Memory B cell (primary cell): ENCODE results near the gene TMEM163.
"Not testable (repeated sequence)": the region's sequence is repeated elsewhere in the genome, so short reads cannot be mapped to it uniquely, and the experiment has no call there.

Source experiments
- ATAC-seq: fragments of 150-1000 bp; cut with Tn5 transposase; 2 replicates; pipeline ENCODE4 v1.10.0; 2021; ENCODE audit warnings: low read depth, mild to moderate bottlenecking, moderate library complexity
- DNase-seq, 2 donors: peaks; one replicate each; pipeline ENCODE4 v3.0.0; 2022; ENCODE audit warnings: low spot score in 2 of 2
- H3K27ac Mint-ChIP-seq: one replicate; pipeline ENCODE4 v1.8.0; 2022; ENCODE audit warnings: mild to moderate bottlenecking, moderate library complexity, mixed read lengths
- H3K27me3 Mint-ChIP-seq: one replicate; pipeline ENCODE4 v1.8.0; 2022; ENCODE audit warnings: mixed read lengths
- H3K36me3 Mint-ChIP-seq: one replicate; pipeline ENCODE4 v1.8.0; 2022; ENCODE audit warnings: mild to moderate bottlenecking, mixed read lengths
- H3K4me1 Mint-ChIP-seq: one replicate; pipeline ENCODE4 v1.8.0; 2022; ENCODE audit warnings: mixed read lengths
- H3K4me3 Mint-ChIP-seq: one replicate; pipeline ENCODE4 v1.8.0; 2022; ENCODE audit warnings: mild to moderate bottlenecking, moderate library complexity, mixed read lengths
- H3K9me3 Mint-ChIP-seq: one replicate; pipeline ENCODE4 v1.8.0; 2022; ENCODE audit warnings: mixed read lengths

Gene TMEM163

DNA sequence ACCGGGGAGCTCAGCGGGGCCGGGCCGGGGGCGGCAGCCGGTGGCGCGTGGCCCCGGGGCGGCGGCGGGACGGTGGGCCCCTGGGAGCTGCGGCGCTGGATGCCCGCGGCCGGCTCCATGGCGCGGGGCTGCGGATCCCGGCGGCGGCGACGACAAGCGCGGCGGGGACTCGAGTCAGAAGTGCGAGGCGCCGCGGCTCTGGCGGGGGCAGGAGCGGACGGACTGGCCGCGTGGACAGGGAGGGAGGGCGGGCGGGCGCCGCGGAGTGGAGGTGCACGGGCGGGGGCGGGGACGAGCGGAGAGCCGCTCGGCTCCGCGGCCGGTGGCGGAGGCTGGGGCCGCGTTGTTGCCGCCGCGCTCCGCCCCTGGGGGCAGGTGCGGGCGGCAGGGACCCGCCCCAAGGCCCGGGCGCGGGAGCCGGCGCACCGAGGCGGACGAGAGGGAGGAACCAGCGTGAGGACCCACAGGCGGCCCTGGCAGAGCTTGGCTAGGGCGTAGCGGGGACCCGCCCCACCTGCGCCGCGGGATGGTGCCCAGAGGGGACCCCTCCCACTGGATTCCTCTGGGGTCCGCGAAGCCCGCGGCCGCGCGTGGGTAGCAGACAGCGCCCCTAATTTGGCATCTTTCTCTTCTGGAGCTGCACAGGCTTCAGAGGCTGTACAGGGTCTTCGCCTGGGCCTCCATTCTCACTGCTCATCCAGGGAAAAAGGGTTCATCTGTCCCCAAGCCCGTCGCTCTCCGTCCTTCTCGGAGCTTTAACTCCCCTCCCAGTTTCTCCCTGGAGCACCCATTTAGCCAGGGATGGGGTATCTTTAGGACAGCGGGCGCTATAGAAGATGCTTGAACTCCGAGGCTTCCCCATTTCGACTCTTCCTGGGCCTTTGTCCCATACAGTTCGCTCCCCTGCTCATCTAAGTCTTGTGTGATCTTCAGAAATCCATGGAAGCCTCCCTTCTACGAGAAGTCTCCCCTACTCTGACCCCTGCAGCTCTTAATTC lies at the start of gene TMEM163:
TMEM163 (minus strand) TSS at position 184 of the 998 bp plus-strand sequence.
- H3K27ac Mint-ChIP-seq, result peak within 1 kb of the TSS; percentile 45
- DNase-seq (peak; percentile 53 to 58), ATAC-seq (peak; percentile 87)
- peak within 1 kb of the TSS; percentile 91 for H3K4me3 Mint-ChIP-seq
- H3K27me3 Mint-ChIP-seq, result peaks cover 7% of the 10 kb centered on the region
- peaks cover 34% of the 10 kb centered on the region for H3K4me1 Mint-ChIP-seq
- H3K36me3 Mint-ChIP-seq, result no peaks in the 10 kb centered on the region
- no peaks in the 10 kb centered on the region for H3K9me3 Mint-ChIP-seq

- ATAC-seq, result no peak
- DNase-seq, result no peak
- H3K36me3 Mint-ChIP-seq, result no peaks in the 10 kb centered on the region
- no peaks in the 10 kb centered on the region for H3K27me3 Mint-ChIP-seq
- H3K4me3 Mint-ChIP-seq, result no peak overlapping the region
- H3K4me1 Mint-ChIP-seq, result no peaks in the 10 kb centered on the region
- no peak overlapping the region for H3K27ac Mint-ChIP-seq
- H3K9me3 Mint-ChIP-seq, result no peaks in the 10 kb centered on the region
Measured at GRCh38 chr2:134766583-134766982, 47.8 kb upstream of the TMEM163 start.

GRCh38 chr2:134765987-134766386 lies 47.2 kb upstream of the TMEM163 start:
- no peaks in the 10 kb centered on the region for H3K4me1 Mint-ChIP-seq
- H3K36me3 Mint-ChIP-seq, result no peaks in the 10 kb centered on the region
- ATAC-seq, result no peak
- no peak for DNase-seq
- H3K9me3 Mint-ChIP-seq, result no peaks in the 10 kb centered on the region
- no peak overlapping the region for H3K27ac Mint-ChIP-seq
- no peak overlapping the region for H3K4me3 Mint-ChIP-seq
- no peaks in the 10 kb centered on the region for H3K27me3 Mint-ChIP-seq

- peaks cover 5% of the 10 kb centered on the region for H3K4me1 Mint-ChIP-seq
- no peaks in the 10 kb centered on the region for H3K27me3 Mint-ChIP-seq
- no peaks in the 10 kb centered on the region for H3K9me3 Mint-ChIP-seq
- H3K4me3 Mint-ChIP-seq, result no peak overlapping the region
- DNase-seq (no peak), ATAC-seq (no peak)
- H3K27ac Mint-ChIP-seq, result no peak overlapping the region
- H3K36me3 Mint-ChIP-seq, result no peaks in the 10 kb centered on the region
Measured at GRCh38 chr2:134764164-134764563, 45.4 kb upstream of the TMEM163 start.

DNA sequence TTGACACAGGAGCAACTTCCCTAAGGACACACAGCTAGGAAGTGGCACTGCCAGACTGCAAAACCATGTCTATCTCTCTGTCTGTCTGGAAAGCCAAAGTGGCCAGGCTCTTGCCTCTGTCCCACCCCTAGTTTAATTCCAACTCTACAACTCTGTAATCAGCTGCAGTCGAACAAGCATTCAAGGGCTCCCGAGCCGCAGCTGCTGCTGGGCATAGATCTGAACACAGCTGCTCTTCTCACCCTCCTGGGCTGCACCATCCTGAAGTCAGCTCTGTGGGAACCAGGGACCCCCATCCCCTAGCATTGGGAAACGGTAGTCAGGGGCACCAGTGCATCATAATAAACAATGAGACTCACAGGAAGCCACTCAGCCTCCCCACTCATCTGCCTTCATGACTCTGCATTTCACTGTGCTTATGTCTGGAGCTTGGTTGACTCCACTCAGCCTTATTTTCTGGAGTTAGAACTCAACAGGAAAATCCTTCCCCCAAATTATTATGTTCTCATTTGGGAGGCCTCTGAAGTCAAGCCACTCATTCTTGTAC lies 44.4 kb upstream of the TMEM163 start:
- H3K27me3 Mint-ChIP-seq, result no peaks in the 10 kb centered on the region
- DNase-seq (no peak), ATAC-seq (no peak)
- no peak overlapping the region for H3K27ac Mint-ChIP-seq
- no peak overlapping the region for H3K4me3 Mint-ChIP-seq
- H3K4me1 Mint-ChIP-seq, result peaks cover 10% of the 10 kb centered on the region
- no peaks in the 10 kb centered on the region for H3K36me3 Mint-ChIP-seq
- H3K9me3 Mint-ChIP-seq, result no peaks in the 10 kb centered on the region

DNA sequence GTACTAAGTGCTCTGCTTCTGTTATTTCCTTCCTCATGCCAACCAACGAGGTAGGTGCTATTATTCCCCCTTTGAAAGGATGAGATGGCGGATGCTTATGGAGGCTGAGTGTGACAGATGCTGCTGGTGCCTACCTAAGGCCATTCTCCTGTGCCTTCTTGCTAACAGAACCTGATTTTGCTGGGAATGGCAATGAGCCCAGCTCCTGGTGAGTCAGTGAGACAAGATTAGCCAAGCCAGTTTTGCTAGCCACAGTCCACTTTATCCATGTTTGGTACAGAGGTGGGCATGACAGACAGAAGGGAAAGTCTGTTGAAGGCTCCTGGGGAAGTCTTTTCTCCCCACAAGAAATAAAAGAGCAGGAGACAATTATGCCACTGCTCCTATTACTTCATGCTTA lies 43.7 kb upstream of the TMEM163 start:
- Mint-ChIP-seq H3K4me1 (peaks cover 17% of the 10 kb centered on the region), H3K27me3 (no peaks in the 10 kb centered on the region), H3K36me3 (no peaks in the 10 kb centered on the region), H3K9me3 (no peaks in the 10 kb centered on the region), H3K27ac (no peak overlapping the region), H3K4me3 (no peak overlapping the region)
- ATAC-seq (no peak), DNase-seq (no peak)

GRCh38 chr2:134760385-134760784 lies 41.6 kb upstream of the TMEM163 start:
- Mint-ChIP-seq H3K4me1 (peaks cover 25% of the 10 kb centered on the region), H3K27ac (no peak overlapping the region), H3K9me3 (no peaks in the 10 kb centered on the region), H3K27me3 (no peaks in the 10 kb centered on the region), H3K36me3 (peaks cover 1% of the 10 kb centered on the region), H3K4me3 (no peak overlapping the region)
- DNase-seq (no peak), ATAC-seq (no peak)

DNA sequence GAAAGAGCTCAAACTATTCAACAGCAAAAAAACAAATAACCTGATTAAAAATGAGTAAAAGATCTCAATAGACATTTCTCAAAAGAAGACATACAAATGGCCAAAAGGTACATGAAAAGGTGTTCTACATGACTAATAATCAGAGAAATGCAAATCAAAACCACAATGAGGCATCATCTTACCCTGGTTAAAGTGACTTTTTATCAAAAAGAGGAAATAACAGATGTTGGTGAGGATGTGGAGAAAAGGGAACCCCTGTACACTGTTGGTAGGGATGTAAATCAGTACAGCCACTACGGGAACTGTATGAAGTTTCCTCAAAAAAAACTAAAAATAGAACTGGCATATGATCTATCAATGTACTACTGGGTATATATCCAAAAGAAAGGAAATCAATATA lies 39.8 kb upstream of the TMEM163 start:
- H3K4me3 Mint-ChIP-seq, result peak overlapping the region; percentile 57
- peaks cover 33% of the 10 kb centered on the region for H3K4me1 Mint-ChIP-seq
- peaks cover 1% of the 10 kb centered on the region for H3K27me3 Mint-ChIP-seq
- DNase-seq (peak in 1 of 2 donors; percentile 57), ATAC-seq (peak; percentile 98)
- H3K9me3 Mint-ChIP-seq, result peaks cover 1% of the 10 kb centered on the region
- peaks cover 3% of the 10 kb centered on the region for H3K36me3 Mint-ChIP-seq
- peak overlapping the region; percentile 72 for H3K27ac Mint-ChIP-seq

DNA sequence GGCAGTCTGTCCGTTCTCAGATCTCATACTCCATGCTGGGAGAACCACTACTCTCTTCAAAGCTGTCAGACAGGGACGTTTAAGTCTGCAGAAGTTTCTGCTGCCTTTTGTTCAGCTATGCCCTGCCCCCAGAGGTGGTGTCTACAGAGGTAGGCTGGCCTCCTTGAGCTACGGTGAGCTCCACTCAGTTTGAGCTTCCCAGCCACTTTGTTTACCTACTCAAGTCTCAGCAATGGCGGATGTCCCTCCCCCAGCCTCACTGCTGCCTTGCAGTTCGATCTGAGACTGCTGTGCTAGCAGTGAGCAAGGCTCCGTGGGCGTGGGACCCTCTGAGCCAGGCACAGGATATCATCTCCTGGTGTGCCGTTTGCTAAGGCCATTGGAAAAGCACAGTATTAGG lies 33.2 kb upstream of the TMEM163 start:
- not testable (repeated sequence) for ATAC-seq, H3K27ac Mint-ChIP-seq, DNase-seq, H3K36me3 Mint-ChIP-seq, H3K27me3 Mint-ChIP-seq, H3K4me3 Mint-ChIP-seq, H3K9me3 Mint-ChIP-seq
- H3K4me1 Mint-ChIP-seq, result peaks cover 16% of the 10 kb centered on the region

- H3K4me3 Mint-ChIP-seq, result no peak overlapping the region
- peak; percentile 50 for ATAC-seq
- no peaks in the 10 kb centered on the region for H3K27me3 Mint-ChIP-seq
- no peak overlapping the region for H3K27ac Mint-ChIP-seq
- DNase-seq, result no peak
- no peaks in the 10 kb centered on the region for H3K36me3 Mint-ChIP-seq
- peaks cover 23% of the 10 kb centered on the region for H3K4me1 Mint-ChIP-seq
- no peaks in the 10 kb centered on the region for H3K9me3 Mint-ChIP-seq
Measured at GRCh38 chr2:134745546-134745945, 26.7 kb upstream of the TMEM163 start.

DNA sequence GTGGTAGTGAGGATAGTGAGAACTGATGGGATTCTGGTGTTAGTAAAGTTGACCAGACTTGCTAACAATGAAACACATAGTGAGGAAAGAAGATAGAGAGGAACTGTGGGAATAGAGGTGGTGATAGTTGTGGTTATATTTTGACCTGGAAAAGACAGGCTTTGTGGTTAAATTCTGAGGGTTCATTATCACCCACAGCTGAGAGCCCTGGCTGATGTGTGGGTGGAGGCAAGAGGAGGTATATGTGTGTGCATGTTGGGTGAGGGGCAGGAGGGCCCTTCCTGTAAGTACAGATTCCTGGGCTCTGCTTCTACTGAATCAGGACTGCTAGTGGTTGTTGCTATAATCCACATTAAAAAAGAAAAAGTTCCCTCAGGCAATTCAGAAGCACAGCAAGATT lies 26.2 kb upstream of the TMEM163 start:
- Mint-ChIP-seq H3K4me3 (no peak overlapping the region), H3K4me1 (peaks cover 28% of the 10 kb centered on the region), H3K27ac (peak overlapping the region; percentile 5), H3K9me3 (no peaks in the 10 kb centered on the region), H3K36me3 (no peaks in the 10 kb centered on the region), H3K27me3 (no peaks in the 10 kb centered on the region)
- ATAC-seq (no peak), DNase-seq (no peak)

DNA sequence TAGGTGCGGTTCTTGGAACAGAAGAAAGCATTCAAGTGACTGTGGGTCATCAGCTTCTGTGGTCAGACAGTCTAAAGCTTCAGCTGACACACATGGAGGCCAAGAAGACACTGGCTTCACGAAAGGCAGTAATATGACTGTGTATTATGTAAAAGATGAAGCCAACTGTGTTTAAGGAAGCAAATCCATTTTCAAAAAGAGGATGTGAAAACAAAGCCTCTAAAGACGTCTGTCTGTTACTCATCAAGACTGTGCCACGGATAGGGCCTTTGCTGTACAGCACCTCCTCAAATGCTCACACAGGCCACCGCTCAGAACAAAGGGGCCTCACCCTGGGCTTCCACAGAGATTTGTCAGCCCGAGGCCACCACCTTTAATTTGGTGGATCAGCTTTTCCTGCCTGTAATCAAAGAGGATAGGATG lies 21.1 kb upstream of the TMEM163 start:
- H3K4me3 Mint-ChIP-seq, result peak overlapping the region; percentile 50
- no peaks in the 10 kb centered on the region for H3K36me3 Mint-ChIP-seq
- peaks cover 59% of the 10 kb centered on the region for H3K4me1 Mint-ChIP-seq
- DNase-seq (peak; percentile 67 to 75), ATAC-seq (peak; percentile 77)
- H3K27ac Mint-ChIP-seq, result peak overlapping the region; percentile 99
- H3K27me3 Mint-ChIP-seq, result no peaks in the 10 kb centered on the region
- no peaks in the 10 kb centered on the region for H3K9me3 Mint-ChIP-seq

- peak; percentile 33 to 51 for DNase-seq
- peaks cover 61% of the 10 kb centered on the region for H3K4me1 Mint-ChIP-seq
- peaks cover 2% of the 10 kb centered on the region for H3K36me3 Mint-ChIP-seq
- peak; percentile 43 for ATAC-seq
- H3K27ac Mint-ChIP-seq, result peak overlapping the region; percentile 99
- no peaks in the 10 kb centered on the region for H3K9me3 Mint-ChIP-seq
- no peaks in the 10 kb centered on the region for H3K27me3 Mint-ChIP-seq
- peak overlapping the region; percentile 49 for H3K4me3 Mint-ChIP-seq
Measured at GRCh38 chr2:134739236-134739878, 20.6 kb upstream of the TMEM163 start.
